HCT116 (cell line): Measurements from ENCODE around the gene CISH. TPM values are rescaled to one million over a fixed set of nuclear protein-coding genes. Genes with fewer than 3 reads are reported as not detected.
A peak's percentile ranks its signal among the peaks of the same experiment; 100 is the strongest.

Experiments
- ATAC-seq: fragments of 200-7000 bp; cut with Tn5 transposase; 2 replicates; pipeline ENCODE4 v1.9.1; 2020; ENCODE audit warnings: mild to moderate bottlenecking, moderate library complexity
- BruUV-seq: library from RNA; stranded (reverse); fragments of 400-500 nt; replicated peaks from 2 replicates; lab custom pipeline; 2021; lab: Mats Ljungman, UMichigan
- CTCF ChIA-PET: fragments of 300-600 bp; sonication (Branson Sonifier 250); formaldehyde crosslinking; loops from one replicate; lab custom pipeline; 2021; ENCODE audit warnings: antibody characterized with exemption; lab: Charles Lee
- POLR2A ChIA-PET: fragments of 300-600, 350-600 bp; sonication (Branson Sonifier 250); formaldehyde crosslinking; loops from one replicate; lab custom pipeline; 2021; ENCODE audit warnings: antibody characterized with exemption; lab: Charles Lee
- RAD21 ChIA-PET, 2 experiments: fragments of 300-600 bp; sonication (Branson Sonifier 250); formaldehyde crosslinking; loops; one replicate each; lab custom pipeline; 2023; ENCODE audit warnings: low total read pairs in 2 of 2; ENCODE audit not compliant: uncharacterized antibody in 2 of 2, unreplicated experiment in 2 of 2, low non-redundant PET in 1 of 2; lab: Charles Lee
- DNase-seq: peaks from one replicate; pipeline ENCODE4 v3.0.0-alpha.2; 2010; ENCODE audit warnings: low read depth, low spot score
- H2AFZ ChIP-seq: fragments of 200-600 bp; shearing (Covaris generic), sonication (generic); 2 replicates; pipeline ENCODE4 v1.6.1; 2017; ENCODE audit warnings: low read depth, mixed run types, mixed read lengths, antibody characterized with exemption, low read length; ENCODE audit not compliant: poor library complexity, severe bottlenecking
- H3K27ac ChIP-seq: 2 replicates; pipeline ENCODE4 v1.5.1; 2012; ENCODE audit warnings: low read depth, low read length
- H3K27me3 ChIP-seq: fragments of 200-600 bp; sonication (generic); 2 replicates; pipeline ENCODE4 v1.6.1; 2016; ENCODE audit warnings: mixed run types, low read length, mixed read lengths; ENCODE audit not compliant: insufficient read depth
- H3K36me3 ChIP-seq, 2 experiments: fragments of 200-500 bp in 1 of 2; fragments of 200-600 bp in 1 of 2; sonication (Bioruptor generic) in 1 of 2; sonication (generic) in 1 of 2; 2 replicates each; pipeline versions ENCODE4 v1.5.1 to v1.6.1; 2014 to 2016; ENCODE audit warnings: low read length in 2 of 2, inconsistent platforms in 1 of 2, mixed read lengths in 1 of 2, mixed run types in 1 of 2; ENCODE audit not compliant: insufficient read depth in 2 of 2, control insufficient read depth in 1 of 2
- H3K4me1 ChIP-seq, 2 experiments: fragments of 200-600 bp in 1 of 2; sonication (generic) in 1 of 2; 2 replicates each; pipeline versions ENCODE4 v1.5.1 to v1.6.1; 2012 to 2017; ENCODE audit warnings: low read length in 2 of 2, inconsistent platforms in 1 of 2, mild to moderate bottlenecking in 1 of 2, mixed read lengths in 1 of 2, mixed run types in 1 of 2, moderate library complexity in 1 of 2; ENCODE audit not compliant: insufficient read depth in 2 of 2, control insufficient read depth in 1 of 2
- H3K4me2 ChIP-seq: fragments of 200-600 bp; sonication (generic); 2 replicates; pipeline ENCODE4 v1.6.1; 2017; ENCODE audit warnings: mixed run types, low read length, mixed read lengths
- H3K4me3 ChIP-seq, 2 experiments: fragments of 200-600 bp in 1 of 2; sonication (generic) in 1 of 2; replicated peaks in 1 of 2; 2 replicates each; pipeline ENCODE4 v1.5.1; 2011 to 2016; ENCODE audit warnings: low read length in 2 of 2, control low read depth in 1 of 2, low read depth in 1 of 2, mild to moderate bottlenecking in 1 of 2, mixed read lengths in 1 of 2, mixed run types in 1 of 2
- H3K79me2 ChIP-seq: fragments of 200-600 bp; sonication (generic); 2 replicates; pipeline ENCODE4 v1.6.1; 2017; ENCODE audit warnings: mild to moderate bottlenecking, mixed run types, low read length, moderate library complexity, mixed read lengths; ENCODE audit not compliant: insufficient read depth
- H3K9ac ChIP-seq: fragments of 200-600 bp; sonication (generic); 2 replicates; pipeline ENCODE4 v1.6.1; 2016; ENCODE audit warnings: low read length, mixed read lengths
- H3K9me2 ChIP-seq: fragments of 200-600 bp; sonication (generic), shearing (Covaris generic); 2 replicates; pipeline ENCODE4 v1.6.1; 2017; ENCODE audit warnings: mixed run types, mild to moderate bottlenecking, moderate library complexity; ENCODE audit not compliant: insufficient read depth
- H3K9me3 ChIP-seq, 2 experiments: fragments of 200-500 bp in 1 of 2; fragments of 200-600 bp in 1 of 2; sonication (Bioruptor generic) in 1 of 2; sonication (generic) in 1 of 2; 2 replicates each; pipeline ENCODE4 v1.6.1; 2014 to 2017; ENCODE audit warnings: low read length in 2 of 2, mixed read lengths in 2 of 2, inconsistent platforms in 1 of 2, low read depth in 1 of 2, mild to moderate bottlenecking in 1 of 2, mixed run types in 1 of 2, moderate library complexity in 1 of 2; ENCODE audit not compliant: control insufficient read depth in 1 of 2, insufficient read depth in 1 of 2
- H4K20me1 ChIP-seq: fragments of 200-600 bp; sonication (generic), shearing (Covaris generic); 2 replicates; pipeline ENCODE4 v1.6.1; 2017; ENCODE audit warnings: mixed run types, mild to moderate bottlenecking, moderate library complexity; ENCODE audit not compliant: insufficient read depth
- ATF3 ChIP-seq: IDR thresholded peaks from 2 replicates; pipeline ENCODE4 v1.6.1; 2012
- CBX3 ChIP-seq: IDR thresholded peaks from 2 replicates; pipeline ENCODE4 v1.6.1; 2012; ENCODE audit warnings: low read depth
- EGR1 ChIP-seq: IDR thresholded peaks from 2 replicates; pipeline ENCODE4 v1.6.1; 2012; ENCODE audit warnings: low read depth
- EZH2 ChIP-seq: fragments of 200-600 bp; sonication (generic); IDR thresholded peaks from 2 replicates; pipeline ENCODE4 v1.6.1; 2017; ENCODE audit warnings: antibody characterized with exemption, mixed run types
- JUND ChIP-seq: IDR thresholded peaks from 2 replicates; pipeline ENCODE4 v1.6.1; 2012
- MAX ChIP-seq: IDR thresholded peaks from 2 replicates; pipeline ENCODE4 v1.6.1; 2012
- POLR2A ChIP-seq: IDR thresholded peaks from 2 replicates; pipeline ENCODE4 v1.7.0; 2011; ENCODE audit warnings: borderline replicate concordance; ENCODE audit not compliant: insufficient read depth, insufficient read length; ENCODE audit errors: extremely low read depth
- RAD21 ChIP-seq: IDR thresholded peaks from 2 replicates; pipeline ENCODE4 v1.6.1; 2012; ENCODE audit warnings: low read depth, mild to moderate bottlenecking
- YY1 ChIP-seq: IDR thresholded peaks from 2 replicates; pipeline ENCODE4 v1.6.1; 2011; ENCODE audit warnings: low read length, low read depth, moderate library complexity, mild to moderate bottlenecking; ENCODE audit not compliant: insufficient replicate concordance; ENCODE audit errors: extremely low read depth
- ZFX ChIP-seq: fragments of 450-650 bp; IDR thresholded peaks from 2 replicates; pipeline ENCODE4 v1.6.1; 2017
- ZNF274 ChIP-seq: fragments of 200-500 bp; sonication (Bioruptor generic); IDR thresholded peaks from 2 replicates; pipeline ENCODE4 v1.6.1; 2014; ENCODE audit warnings: mild to moderate bottlenecking, low read depth, low read length, inconsistent platforms
- intact Hi-C: fragments of 100-400 bp; cut with micrococcal nuclease; formaldehyde crosslinking; loops from 2 replicates; pipeline ENCODE4 v1.10.0; 2022
- total RNA-seq: library from RNA; stranded (reverse); gene quantifications from one replicate; pipeline ENCODE4 v1.2.1, GENCODE V29; 2021; ENCODE audit not compliant: unreplicated experiment
- TF ChIP-seq, protein P1 (sequence below): IDR thresholded peaks from 2 replicates; pipeline ENCODE4 v1.6.1; 2011; ENCODE audit warnings: mild to moderate bottlenecking, low read length, moderate library complexity; ENCODE audit not compliant: insufficient replicate concordance; ENCODE audit errors: extremely low read depth

Gene CISH
- total RNA-seq, 1 experiment from 2014 or later: 4.5 TPM

- no peaks in the 10 kb centered on the region for H4K20me1 ChIP-seq
- no peak overlapping the region for H3K9ac ChIP-seq
Measured at GRCh38 chr3:50612970-50613846, 1.6 kb upstream of the CISH start.

GRCh38 chr3:50612234-50612882 is 784 bp upstream of the CISH start:
- H3K4me2 ChIP-seq: peak overlapping the region; percentile 93
- CTCF ChIA-PET: interaction anchor here (0.8 to 1.5 kb wide), 19 partner anchors 9 to 887 kb away, joined by 3 to 31 read pairs (median 4); partner anchors contain the start of genes C3orf18 and HEMK1
- peaks cover 3% of the 10 kb centered on the region; the same call in 1 of the 2 replicates for H3K79me2 ChIP-seq
- H3K4me1 ChIP-seq: peaks cover 14 to 38% of the 10 kb centered on the region in 2 experiments
- POLR2A ChIA-PET: interaction anchor here (0.9 to 1.7 kb wide), 7 partner anchors 10 to 275 kb away, joined by 3 to 19 read pairs (median 5); partner anchors contain the start of gene HEMK1
- H4K20me1 ChIP-seq: no peaks in the 10 kb centered on the region
- no peaks in the 10 kb centered on the region for H3K9me3 ChIP-seq
- no peak for TF ChIP-seq YY1
- no peak for TF ChIP-seq ZFX
- no peak for TF ChIP-seq MAX
- TF ChIP-seq ATF3: no peak
- no peak for TF ChIP-seq JUND
- no peak for TF ChIP-seq RAD21
- TF ChIP-seq, protein P1, sequence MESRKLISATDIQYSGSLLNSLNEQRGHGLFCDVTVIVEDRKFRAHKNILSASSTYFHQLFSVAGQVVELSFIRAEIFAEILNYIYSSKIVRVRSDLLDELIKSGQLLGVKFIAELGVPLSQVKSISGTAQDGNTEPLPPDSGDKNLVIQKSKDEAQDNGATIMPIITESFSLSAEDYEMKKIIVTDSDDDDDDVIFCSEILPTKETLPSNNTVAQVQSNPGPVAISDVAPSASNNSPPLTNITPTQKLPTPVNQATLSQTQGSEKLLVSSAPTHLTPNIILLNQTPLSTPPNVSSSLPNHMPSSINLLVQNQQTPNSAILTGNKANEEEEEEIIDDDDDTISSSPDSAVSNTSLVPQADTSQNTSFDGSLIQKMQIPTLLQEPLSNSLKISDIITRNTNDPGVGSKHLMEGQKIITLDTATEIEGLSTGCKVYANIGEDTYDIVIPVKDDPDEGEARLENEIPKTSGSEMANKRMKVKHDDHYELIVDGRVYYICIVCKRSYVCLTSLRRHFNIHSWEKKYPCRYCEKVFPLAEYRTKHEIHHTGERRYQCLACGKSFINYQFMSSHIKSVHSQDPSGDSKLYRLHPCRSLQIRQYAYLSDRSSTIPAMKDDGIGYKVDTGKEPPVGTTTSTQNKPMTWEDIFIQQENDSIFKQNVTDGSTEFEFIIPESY: no peak
- no peak for TF ChIP-seq POLR2A
- TF ChIP-seq, all 23 proteins: peak for 0
- peak overlapping the region; percentile 70 for H3K9ac ChIP-seq
- peak overlapping the region; percentile 30 for H2AFZ ChIP-seq
- intact Hi-C loops: loop anchor here (5.0 kb wide), 1 partner anchor 265 kb away; the partner anchor contains the start of gene ZMYND10
- no TSS peak for BruUV-seq
- 0 out of 2 replicates have a peak overlapping the region, but pooled peaks have one; percentile 62 for H3K27ac ChIP-seq
- no peak for DNase-seq
- peak; percentile 18; the same call in 1 of the 2 replicates for ATAC-seq
- no peaks in the 10 kb centered on the region for H3K9me2 ChIP-seq
- no peaks in the 10 kb centered on the region for H3K27me3 ChIP-seq
- RAD21 ChIA-PET: interaction anchor here (0.9 to 1.5 kb wide), 5 partner anchors 11 to 43 kb away, joined by 3 to 7 read pairs (median 4); partner anchors contain the start of gene HEMK1 (in 2 of the 2)
- H3K4me3 ChIP-seq: peak overlapping the region; percentile 54 to 64
- 0 out of 4 replicates have a peak, but pooled peaks cover 0 to 2% of the 10 kb centered on the region in 2 experiments for H3K36me3 ChIP-seq

More at GRCh38 chr3:50612970-50613846, 1.6 kb upstream of the CISH start:
- BruUV-seq: no TSS peak
- intact Hi-C loops: loop anchor here (5.0 kb wide), 1 partner anchor 266 kb away; the partner anchor contains the start of gene ZMYND10
- POLR2A ChIA-PET: interaction anchor here (1.7 kb wide), 1 partner anchor 44 kb away, joined by 19 read pairs; the partner anchor contains the start of gene HEMK1
- H2AFZ ChIP-seq: no peak overlapping the region
- RAD21 ChIA-PET: interaction anchor here (0.8 to 1.5 kb wide), 3 partner anchors 12 to 276 kb away, joined by 3 to 4 read pairs (median 3); partner anchors contain the start of gene HEMK1 (in 1 of the 2)
- H3K4me1 ChIP-seq: peaks cover 14 to 44% of the 10 kb centered on the region in 2 experiments
- H3K9me2 ChIP-seq: no peaks in the 10 kb centered on the region
- TF ChIP-seq ZNF274 (no peak), EZH2 (no peak), YY1 (no peak), CBX3 (no peak), ZFX (no peak), EGR1 (no peak)
- H3K4me2 ChIP-seq: peak overlapping the region; percentile 93; the same call in 1 of the 2 replicates
- no peaks in the 10 kb centered on the region for H3K9me3 ChIP-seq
- no peak overlapping the region for H3K27ac ChIP-seq
- no peak overlapping the region for H3K4me3 ChIP-seq
- DNase-seq (no peak), ATAC-seq (no peak)
- CTCF ChIA-PET: interaction anchor here (0.9 to 1.5 kb wide), 4 partner anchors 40 to 419 kb away, joined by 3 to 4 read pairs (median 4); partner anchors contain the start of gene HEMK1
- H3K36me3 ChIP-seq: no peaks in the 10 kb centered on the region
- H3K79me2 ChIP-seq: peaks cover 11% of the 10 kb centered on the region
- no peaks in the 10 kb centered on the region for H3K27me3 ChIP-seq
